AG20443 (cell line): ENCODE measurements around the gene KIRREL2.

Source experiments
- DNase-seq: peaks from one replicate; pipeline ENCODE4 v3.0.0; 2012; ENCODE audit warnings: low spot score, mixed read lengths

The KIRREL2 gene

GRCh38 chr19:35845215-35846037 lies 11.3 kb upstream of the KIRREL2 start:
- peak; percentile 39 for DNase-seq

GRCh38 chr19:35846038-35846668 lies 10.6 kb upstream of the KIRREL2 start:
- DNase-seq, result peak; percentile 44

GRCh38 chr19:35847911-35848310 lies 8.8 kb upstream of the KIRREL2 start:
- DNase-seq, result no peak

- DNase-seq, result no peak
Observed at GRCh38 chr19:35848486-35848885, 8.2 kb upstream of the KIRREL2 start.

GRCh38 chr19:35848919-35849505 lies 7.7 kb upstream of the KIRREL2 start:
- no peak for DNase-seq

GRCh38 chr19:35851213-35852028 lies 5.3 kb upstream of the KIRREL2 start:
- no peak for DNase-seq

GRCh38 chr19:35852029-35852780 lies 4.5 kb upstream of the KIRREL2 start, which contains the start of gene NPHS1:
Gene NPHS1, minus strand, starts transcription at chr19:35852504. Its CDS starts 667 bp downstream, at chr19:35851837.
- no peak for DNase-seq

- no peak for DNase-seq
Observed at GRCh38 chr19:35853038-35853756, 3.5 kb upstream of the KIRREL2 start.

GRCh38 chr19:35858311-35858710 lies 1.6 kb downstream of the KIRREL2 start:
- DNase-seq, result no peak

- no peak for DNase-seq
Observed at GRCh38 chr19:35859414-35859813, 2.7 kb downstream of the KIRREL2 start.

GRCh38 chr19:35860436-35860817 lies 3.7 kb downstream of the KIRREL2 start:
- DNase-seq, result no peak

- DNase-seq, result no peak
Observed at GRCh38 chr19:35860818-35861639, 4.3 kb downstream of the KIRREL2 start.

GRCh38 chr19:35861640-35862160 lies 5.0 kb downstream of the KIRREL2 start:
- no peak for DNase-seq

- no peak for DNase-seq
Observed at GRCh38 chr19:35862528-35862927, 5.8 kb downstream of the KIRREL2 start.

GRCh38 chr19:35863018-35863417 lies 6.3 kb downstream of the KIRREL2 start:
- no peak for DNase-seq

- peak; percentile 91 for DNase-seq
Observed at GRCh38 chr19:35868172-35868822, 11.6 kb downstream of the KIRREL2 start, which contains the start of gene APLP1. Gene APLP1, plus strand, starts transcription at chr19:35868574. Its CDS starts 63 bp downstream, at chr19:35868637.

GRCh38 chr19:35868823-35869326 lies 12.2 kb downstream of the KIRREL2 start:
- no peak for DNase-seq

- peak; percentile 75 for DNase-seq
Observed at GRCh38 chr19:35869327-35870123, 12.8 kb downstream of the KIRREL2 start.
